GM21360 (cell line): Measurements from ENCODE around the gene POU2F2.
"Not testable (repeated sequence)": the region's sequence is repeated elsewhere in the genome, so short reads cannot be mapped to it uniquely, and the experiment has no call there.

Experiments
- ATAC-seq: cut with Tn5 transposase; IDR thresholded peaks from one replicate; pipeline ENCODE4 v1.9.1; 2021; ENCODE audit warnings: mild to moderate bottlenecking, moderate library complexity; ENCODE audit not compliant: unreplicated experiment

POU2F2 gene

DNA sequence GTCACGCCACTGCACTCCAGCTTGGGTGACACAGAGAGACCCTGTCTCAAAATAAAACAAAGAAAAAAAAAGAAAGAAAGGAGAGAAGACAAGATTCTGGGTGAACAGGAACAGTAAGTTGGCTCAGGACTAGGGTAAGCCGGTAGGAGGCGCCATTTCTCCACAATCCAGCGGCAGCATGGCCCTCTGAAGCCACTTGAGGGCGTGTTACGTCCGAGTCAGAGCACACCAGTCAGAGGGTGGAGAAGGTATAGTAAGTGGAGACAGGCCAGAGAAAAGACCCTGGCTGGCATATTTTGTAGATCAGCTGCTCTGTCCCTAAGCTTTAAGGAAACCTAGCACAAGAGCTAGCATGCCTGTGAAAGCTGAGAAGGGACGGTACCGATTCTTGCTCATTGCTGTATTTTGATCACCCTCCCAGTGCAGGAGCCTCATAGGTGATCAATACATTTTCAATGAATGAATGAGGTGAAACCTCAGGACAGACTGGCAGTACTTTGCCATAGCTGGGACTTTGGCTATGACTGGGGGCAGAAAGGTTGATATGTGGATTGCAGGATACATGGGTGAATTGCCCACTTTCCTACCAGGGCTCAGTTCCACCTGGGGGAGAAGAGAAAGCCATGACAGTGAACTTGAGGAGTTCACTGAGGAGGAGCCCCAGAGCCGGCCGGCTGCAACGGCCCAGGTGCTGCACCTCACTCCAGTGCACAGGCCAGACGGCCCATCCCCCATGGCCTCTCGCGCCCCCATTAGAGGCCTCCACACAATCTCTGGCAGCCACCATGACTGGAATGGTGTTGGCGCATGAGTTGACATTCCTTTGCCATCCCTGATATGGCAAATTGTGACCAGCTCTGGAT, 23.5 kb downstream of the POU2F2 start:
- no peak for ATAC-seq

DNA sequence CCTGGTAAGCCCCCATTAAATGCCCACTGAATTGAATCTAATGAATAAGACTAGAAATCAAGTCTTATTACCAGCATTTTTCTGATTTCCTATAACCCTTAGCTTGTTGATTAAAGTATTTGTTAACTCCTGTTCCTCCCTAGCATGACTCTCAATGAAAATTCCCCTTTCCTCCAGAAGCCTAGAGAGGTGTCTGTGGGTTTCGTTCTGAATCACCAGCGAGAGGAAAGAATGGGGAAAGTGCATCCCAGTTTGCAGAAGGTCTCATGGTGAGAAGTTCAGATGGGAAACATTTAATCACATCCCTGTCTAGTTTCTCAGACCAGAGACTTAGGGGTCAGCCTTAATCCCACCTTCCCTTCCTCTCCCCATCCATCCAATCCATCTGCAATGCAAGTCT, 26.9 kb downstream of the POU2F2 start:
- ATAC-seq, result no peak

DNA sequence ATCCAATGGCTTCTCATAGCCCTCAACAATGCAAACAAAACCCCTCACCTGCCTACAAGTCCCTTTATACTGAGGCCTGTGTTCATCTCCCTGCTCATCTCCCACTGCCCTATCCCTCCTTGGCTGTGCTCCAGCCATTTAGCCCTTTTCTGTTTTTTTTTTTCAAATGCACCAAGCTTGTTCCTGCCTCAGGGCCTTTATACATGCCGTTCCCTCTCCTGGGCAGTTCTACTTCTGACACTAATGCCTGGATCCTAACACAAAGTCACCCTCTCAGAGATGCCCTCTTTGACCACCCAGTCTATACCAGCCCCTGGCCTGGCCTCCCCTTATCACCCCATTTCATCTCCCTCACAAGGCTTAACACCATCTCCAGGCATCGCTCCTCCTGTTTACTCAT, 29.4 kb downstream of the POU2F2 start:
- no peak for ATAC-seq

DNA sequence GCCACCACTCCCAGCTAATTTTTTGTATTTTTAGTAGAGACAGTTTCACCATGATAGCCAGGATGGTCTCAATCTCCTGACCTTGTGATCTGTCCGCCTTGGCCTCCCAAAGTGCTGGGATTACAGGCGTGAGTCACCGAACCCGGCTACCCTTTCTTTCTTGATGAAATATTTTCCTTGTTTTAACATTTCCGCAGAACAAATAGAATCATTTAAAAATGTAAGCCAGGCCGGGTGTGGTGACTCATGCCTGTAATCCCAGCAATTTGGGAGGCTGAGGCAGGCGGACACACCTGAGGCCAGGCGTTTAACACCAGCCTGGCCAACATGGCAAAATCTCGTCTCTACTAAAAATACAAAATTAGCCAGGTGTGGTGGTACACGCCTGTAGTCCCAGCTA, 32.0 kb downstream of the POU2F2 start:
- ATAC-seq, result not testable (repeated sequence)

DNA sequence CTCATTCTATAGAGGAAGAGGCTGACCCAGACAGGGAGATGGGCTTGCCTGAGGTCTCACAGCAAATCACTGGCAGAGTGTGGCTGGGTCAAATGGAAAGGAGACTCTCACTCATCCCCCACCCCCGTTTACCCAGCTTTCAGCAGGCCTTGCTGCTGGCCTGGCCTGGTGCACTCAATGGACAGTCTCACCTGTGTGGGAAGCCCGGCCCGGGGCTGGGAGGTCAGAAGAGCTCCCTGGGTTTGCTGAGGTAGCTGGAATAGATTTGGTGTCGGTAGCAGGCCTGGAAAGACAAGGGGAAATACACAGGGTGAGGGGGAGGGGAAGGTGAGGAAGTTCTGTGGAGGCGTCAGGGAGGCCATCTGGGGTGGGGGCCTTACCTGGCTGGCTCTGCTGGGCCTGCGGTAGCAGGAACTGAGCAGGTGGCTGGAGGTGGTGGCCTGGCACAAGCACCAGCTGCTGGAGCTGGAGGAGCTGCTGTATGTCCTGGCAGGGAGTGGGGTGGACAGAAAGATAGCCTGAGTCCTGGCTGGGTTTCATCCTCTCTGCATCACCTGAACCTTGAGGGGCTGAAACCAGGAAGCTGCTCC, 32.8 kb downstream of the POU2F2 start:
- no peak for ATAC-seq

DNA sequence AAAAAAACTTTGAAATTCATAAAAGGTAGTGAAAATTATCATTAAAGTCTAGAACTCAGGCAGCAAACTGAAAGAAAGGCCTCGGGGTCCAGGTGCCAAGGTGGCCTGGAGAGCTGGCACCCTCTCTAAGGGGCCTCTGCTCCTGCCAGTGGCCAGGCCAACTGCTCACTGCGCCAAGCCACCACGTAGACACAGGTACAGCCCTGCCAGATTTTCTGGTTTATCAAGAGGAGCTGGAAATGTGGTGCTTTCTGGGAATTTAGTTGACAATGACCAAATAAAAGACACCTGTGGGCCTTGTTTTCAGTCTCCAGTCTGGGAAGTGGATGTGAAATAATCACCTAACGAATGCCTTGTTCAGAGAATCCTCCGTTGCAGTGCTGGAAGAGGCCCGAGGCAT, 33.5 kb downstream of the POU2F2 start:
- ATAC-seq, result no peak

DNA sequence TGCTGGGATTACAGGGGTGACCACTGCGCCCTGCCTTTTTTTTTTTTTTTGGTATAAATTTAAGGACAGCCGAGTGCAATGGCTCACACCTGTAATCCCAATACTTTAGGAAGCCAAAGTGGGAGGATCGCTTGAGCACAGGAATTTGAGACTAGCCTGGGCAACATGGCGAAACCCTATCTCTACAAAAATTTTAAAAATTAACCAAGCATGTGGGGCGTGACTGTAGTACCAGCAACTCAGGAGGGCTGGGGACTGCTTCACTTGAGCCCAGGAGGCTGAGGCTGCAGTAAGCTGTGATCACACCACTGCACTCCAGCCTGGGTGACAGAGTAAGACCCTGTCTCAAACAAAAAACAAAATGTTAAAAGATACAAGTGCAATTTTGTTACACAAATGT, 34.8 kb downstream of the POU2F2 start:
- no peak for ATAC-seq

DNA sequence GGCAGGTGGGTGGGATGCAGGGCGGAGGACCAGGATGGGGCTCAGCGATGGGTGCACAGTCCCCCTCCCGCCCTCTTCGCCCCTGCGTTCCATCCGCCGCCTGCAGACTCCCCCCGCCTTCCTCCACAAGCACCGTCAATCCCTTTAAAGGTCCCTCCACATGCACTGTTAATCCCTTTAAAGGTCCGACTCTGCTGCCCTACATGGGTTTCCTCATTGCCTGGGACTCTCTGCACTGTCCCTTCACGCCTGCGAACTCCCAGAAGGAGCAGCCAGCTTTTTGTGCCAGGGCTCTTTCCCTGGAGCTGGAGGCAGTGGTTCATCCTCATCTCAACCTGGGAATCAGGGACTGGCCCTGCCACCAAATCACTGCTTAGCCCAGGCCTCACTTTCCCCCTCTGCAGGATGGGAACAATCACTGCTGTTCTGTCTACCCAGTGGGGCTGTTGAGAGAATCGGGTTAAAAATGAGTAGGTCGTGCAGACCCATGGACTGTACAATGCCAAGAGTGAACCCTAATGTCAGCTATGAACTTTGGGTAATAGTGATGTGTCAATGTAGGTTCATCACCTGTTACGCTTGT, 35.9 kb downstream of the POU2F2 start:
- no peak for ATAC-seq

DNA sequence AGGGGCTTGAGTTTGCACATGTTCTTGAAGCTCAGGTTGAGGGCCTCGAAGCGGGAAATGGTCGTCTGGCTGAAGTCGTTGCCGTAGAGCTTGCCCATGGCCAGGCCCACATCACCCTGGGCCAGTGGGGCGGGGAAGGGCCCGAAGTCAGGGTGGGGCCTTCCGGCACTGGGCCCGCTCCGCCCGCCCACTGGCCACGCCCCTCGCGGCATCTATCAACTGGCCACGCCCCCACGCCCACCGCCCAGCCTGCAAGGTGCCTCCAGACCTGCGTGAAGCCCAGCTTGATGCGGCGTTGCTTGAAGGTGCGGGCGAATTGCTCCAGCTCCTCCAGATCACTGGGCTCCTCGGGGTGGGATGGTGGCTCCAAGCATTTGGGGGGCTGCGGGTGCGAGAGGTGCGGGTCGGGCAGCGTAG, 36.4 kb downstream of the POU2F2 start:
- ATAC-seq, result no peak

DNA sequence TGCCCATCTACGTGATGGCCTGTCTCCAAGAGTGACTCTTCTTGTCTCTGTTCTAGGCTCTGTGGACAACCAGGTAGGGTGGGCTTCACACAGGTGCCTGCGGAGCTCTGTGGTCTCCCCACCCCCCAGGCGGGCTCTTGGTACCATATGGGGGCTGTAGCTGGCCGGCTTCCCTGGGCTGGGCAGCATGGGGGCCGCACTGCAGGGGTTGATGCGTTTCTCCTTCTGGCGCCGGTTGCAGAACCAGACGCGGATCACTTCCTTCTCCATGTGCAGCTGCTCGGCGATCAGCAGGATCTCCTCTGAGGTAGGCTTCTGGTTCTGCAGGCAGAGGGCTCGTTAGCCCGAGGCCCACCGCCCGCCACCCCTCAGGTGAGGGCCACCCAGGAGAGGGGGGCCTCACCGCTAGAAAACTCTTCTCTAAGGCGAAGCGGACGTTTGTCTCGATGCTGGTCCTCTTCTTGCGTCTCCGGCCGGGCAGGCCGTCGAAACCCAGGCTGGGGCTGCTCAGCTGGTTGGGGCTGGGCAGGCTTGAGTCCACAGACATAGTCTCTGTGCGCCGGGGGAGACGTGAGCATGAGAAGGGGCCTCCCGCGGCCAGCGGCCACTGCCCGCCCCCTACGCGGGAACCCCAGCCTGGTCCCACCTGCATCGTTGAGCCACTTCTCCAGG, 37.0 kb downstream of the POU2F2 start:
- ATAC-seq, result no peak

DNA sequence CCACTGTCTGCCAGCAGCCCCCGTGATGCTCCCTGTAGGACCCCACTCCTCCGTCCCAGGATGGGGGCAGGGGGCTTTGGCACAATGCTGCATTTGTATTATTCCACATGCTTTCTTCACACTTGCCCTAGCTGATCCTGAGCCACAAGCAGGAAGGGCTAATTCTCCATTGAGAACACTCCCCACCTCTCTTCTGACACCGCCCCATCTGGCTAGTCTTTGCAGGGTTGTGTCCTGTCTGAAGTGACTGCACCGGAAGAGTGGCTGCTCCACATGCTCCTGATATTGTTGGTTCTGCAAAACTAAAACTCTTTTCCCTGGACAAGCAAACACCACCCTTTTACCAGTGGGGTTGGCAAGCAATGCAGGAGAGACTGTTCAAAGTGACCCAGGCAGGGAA, 38.3 kb downstream of the POU2F2 start:
- no peak for ATAC-seq

DNA sequence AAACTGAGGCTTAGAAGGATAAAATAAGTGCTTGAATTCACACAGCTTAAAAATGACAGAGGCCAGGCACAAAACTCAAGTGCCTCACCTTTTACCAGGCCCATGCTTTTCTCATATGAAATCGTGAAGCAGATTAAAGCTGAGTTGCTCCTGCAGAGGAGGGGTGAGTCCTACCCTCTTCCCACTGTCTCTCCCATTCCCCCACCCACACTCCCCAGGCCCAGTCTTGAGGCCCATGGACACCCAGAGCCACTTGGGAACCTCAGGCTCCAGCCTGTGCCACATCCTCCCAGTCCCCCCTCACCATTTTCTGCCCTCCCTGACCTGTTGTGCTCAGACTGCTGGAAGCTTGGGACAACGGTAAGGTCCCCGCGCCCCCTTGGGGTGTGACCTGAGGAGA, 38.7 kb downstream of the POU2F2 start:
- ATAC-seq, result no peak

DNA sequence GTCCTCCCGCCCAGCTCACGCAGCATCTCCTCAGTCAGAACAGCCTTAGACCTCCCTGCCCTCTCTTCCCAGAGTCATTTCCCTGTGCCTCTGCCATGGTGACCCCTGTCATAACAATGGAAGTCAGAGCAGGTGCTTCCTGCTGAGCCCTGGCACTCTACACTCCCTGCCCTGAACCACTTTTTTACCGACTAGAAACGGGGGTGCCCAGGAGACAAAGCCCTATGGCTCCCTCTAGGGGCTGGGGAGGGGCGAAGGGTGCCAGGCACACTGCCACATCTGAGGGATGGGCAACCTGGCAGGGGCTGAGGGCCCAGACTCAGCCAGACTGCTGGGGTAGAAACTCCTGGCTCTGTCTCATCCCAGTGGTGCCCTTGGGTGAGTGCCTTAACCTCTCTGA, 39.9 kb downstream of the POU2F2 start:
- ATAC-seq, result no peak

DNA sequence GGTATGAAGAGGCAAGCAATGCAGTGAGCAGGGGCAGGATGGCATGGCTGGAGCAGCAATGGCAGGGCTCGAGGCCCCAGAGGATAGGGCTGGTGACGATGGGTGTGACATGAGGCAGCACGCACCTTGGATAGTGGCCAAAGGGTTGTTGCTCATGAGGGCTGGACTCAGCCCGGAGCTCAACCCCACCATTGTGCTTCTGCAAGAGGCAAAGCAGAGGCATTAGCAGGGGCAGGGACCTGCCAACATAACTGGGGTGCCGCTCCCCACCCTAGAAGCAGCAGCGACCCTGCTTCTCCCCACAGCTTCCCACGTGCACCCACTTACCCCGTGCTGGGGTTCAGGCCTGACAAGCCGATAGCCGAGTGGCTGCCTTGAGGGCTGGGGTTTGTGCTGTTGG, 40.5 kb downstream of the POU2F2 start:
- ATAC-seq, result no peak

DNA sequence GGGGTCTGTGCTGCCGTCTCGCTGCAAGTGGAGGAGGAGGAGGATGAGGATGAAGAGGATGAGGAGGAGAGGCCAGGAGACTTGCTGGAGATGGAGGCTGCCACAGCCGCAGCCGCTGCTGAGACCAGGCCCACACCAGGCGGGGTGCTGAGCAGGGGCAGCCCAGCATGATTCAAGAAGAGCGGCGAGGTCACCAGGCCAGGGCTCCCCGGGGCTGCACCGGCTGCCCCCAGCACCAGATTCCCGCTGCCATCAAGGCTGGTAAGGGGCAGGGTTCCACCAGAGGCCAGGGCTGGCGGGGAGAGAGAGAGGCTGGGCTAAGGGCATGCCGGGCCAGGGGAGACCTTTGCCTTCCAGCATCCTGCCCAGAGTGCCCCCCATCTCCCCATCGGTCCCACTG, 40.9 kb downstream of the POU2F2 start:
- ATAC-seq, result no peak

DNA sequence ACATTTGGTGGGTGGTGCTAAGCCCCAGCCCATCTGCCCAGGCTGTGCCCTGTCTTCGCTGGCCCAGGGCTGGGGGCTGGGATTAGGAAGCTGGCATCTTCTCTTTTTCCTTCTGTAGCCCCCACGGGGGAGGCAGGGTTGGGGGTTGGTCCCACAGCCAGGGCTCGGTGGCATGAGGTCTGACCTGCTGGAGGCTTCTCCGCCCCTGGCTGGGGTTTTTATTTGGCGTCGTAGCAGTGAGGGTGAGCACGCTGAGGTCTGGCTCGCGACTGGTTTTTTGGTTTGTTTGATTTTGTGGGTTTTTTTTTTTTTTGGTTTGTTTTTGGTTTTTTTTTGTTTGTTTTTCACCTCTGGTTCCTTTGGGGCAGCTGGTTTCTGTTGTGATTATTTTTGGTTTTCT, 41.6 kb downstream of the POU2F2 start:
- ATAC-seq, result no peak

DNA sequence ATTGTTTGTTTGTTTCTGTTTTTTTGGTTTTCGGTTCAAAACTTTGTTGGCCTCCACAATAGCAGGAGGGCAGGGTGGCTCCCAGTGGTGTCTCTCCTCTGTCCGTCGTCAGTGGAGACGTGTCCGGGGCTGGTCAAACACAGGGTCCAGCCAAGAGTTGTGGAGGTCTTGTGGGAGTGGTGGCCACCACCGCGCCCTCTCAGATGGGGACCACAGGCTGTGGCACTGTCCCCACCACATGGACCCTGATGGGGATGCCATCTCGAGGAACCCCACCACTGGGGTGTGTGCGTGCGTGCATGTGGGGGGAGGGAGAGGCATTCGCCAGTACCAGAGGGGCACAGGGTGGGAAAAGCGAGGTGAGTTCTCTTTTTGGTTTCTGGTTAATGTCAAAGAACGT, 42.5 kb downstream of the POU2F2 start:
- ATAC-seq, result no peak

DNA sequence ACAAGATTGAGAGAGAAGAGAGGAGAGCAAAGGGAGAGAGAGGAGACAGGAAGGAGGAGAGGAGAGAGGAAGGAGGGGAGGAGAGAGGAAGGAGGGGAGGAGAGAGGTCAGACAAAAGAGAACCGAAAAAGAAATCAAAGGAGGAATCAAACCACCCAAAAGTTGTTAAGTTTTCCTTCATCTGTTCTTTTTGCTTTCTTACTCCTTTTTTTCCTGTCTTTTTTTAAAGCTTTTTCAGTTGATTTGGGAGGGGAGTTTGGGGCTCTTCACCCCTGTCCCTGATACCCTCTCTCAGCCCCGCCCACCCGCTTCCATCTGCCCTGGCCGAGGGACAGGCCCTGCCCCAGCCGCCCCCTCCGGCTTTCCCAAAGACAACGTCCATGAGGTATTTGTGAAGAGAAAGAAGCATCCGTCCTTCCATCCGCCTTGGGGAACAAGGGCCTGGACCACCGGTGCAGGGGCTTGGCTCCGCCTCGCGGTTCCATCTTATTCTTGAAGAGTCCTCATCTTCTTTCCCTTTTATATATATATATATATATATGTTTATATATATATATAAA, 43.0 kb downstream of the POU2F2 start:
- no peak for ATAC-seq

DNA sequence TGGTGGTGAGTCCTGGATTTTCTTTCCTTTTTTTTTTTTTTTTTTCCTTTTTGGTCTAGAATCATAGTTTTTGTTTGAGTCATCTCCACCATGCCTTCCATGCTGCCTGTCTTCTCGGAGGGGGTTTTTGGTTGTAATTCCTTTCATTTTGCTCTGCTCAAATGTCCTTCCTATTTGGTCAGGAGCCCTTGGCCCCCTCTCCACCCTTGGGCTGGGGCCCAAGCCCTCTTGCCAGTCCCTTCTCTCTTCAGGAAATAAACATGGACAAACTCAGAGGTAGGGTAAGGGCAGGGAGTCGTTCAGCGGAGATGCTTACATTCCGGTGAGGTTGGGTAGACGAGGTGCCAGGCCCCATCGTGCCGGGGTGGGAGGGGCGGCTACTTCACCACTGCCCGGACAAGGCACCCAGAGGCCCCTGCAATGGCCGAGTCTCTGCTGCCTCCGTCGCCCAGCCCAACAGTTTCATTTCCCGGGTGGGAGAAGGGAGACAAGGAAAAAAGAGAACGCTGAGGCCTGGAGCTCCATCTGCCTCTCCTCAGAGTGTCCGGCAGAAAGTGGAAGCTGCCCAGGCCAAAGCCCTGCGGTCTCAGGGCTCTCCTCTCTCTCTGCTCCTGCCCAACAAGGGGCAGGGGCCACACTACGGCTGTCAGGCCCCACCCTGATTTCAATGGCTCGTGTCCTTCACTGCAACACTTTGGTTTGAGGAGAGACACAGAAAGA, 43.6 kb downstream of the POU2F2 start:
- no peak for ATAC-seq

DNA sequence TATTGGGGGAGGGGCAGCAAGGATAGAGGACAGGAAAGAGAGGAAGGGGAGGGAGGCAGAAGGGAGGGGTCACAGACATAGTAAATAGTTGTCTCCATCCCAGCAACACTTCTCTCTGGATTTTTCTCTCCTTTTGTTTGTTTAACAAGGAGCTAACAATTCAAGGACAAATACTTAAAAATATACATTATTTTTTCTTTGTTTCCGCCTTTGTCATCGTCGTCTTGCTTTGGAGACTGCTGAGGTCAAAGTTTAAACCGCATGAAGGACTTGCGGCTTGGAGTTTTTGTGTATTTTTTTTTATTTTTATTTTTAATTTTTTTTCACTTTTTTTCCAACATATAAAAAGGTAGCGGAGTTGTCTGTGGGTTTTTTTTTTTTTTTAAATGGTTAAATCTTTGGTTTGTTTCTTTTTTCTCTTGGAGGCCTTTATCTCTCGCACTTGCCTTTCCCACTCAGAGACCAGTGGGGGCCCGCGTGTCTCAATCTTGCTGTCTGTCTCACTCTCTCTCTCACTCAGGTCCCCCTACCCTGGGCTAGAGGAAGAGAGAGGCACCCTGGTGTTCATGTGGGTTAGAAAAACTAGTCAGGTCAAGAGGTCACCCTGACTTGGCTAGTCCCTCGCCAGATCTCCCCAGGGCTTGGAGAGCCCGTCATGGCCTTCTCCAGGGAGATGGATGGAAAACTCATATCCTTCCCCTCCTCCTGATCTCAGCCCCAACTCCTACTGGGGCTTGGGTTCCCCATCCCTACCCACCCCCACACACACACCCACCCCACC, 45.3 kb downstream of the POU2F2 start:
- no peak for ATAC-seq
